Measurements from ENCODE around the gene NCKAP5L. TPM values are rescaled to one million over a fixed set of nuclear protein-coding genes. Genes with fewer than 3 reads are reported as not detected.

The NCKAP5L gene
- total and polyA plus RNA-seq, 2 donors (not counting 3 experiments of a cell fraction or from before 2014, with no cell fraction given): 17.4 to 46.1 TPM

GRCh38 chr12:49853671-49854070 is 25.5 kb upstream of the NCKAP5L start:
- CTCF ChIA-PET: interaction anchor here (0.5 kb wide), 1 partner anchor 80 kb away, joined by 3 read pairs; no protein-coding TSS in a partner anchor
- Histone ChIP-seq H3K27me3 (ENCODE audit: control insufficient read depth in 2 of 2, insufficient read depth in 2 of 2, low read length in 2 of 2) (peaks cover 25 to 33% of the 10 kb centered on the region in 2 experiments), H3K9ac (replicated peaks; ENCODE audit: extremely low read depth, insufficient read depth, low read length) (no peak overlapping the region), H2AFZ (ENCODE audit: low read depth, low read length) (no peak overlapping the region), H3K4me1 (ENCODE audit: control insufficient read depth, extremely low read depth, insufficient read depth, low read length) (no peaks in the 10 kb centered on the region), H3K79me2 (ENCODE audit: control insufficient read depth, insufficient read depth, low read length) (no peaks in the 10 kb centered on the region), H4K20me1 (replicated peaks; ENCODE audit: control insufficient read depth, extremely low read depth, insufficient read depth, low read length) (no peaks in the 10 kb centered on the region), H3K4me3 (replicated peaks in 1 of 3; ENCODE audit: insufficient read depth in 1 of 3, low read depth in 1 of 3, low read length in 3 of 3) (no peak overlapping the region), H3K9me3 (replicated peaks; ENCODE audit: control insufficient read depth, insufficient read depth, low read length) (no peaks in the 10 kb centered on the region), H3K4me2 (ENCODE audit: insufficient read depth, low read length) (no peak overlapping the region), H3K27ac (ENCODE audit: insufficient read depth, low read depth, low read length) (no peak overlapping the region), H3K36me3 (ENCODE audit: control insufficient read depth in 2 of 2, extremely low read depth in 1 of 2, insufficient read depth in 2 of 2, low read length in 2 of 2) (no peaks in the 10 kb centered on the region), H3K9me1 (replicated peaks; ENCODE audit: control insufficient read depth, extremely low read depth, insufficient read depth, low read length) (no peaks in the 10 kb centered on the region)
- dilution Hi-C loops (cut with MboI; ENCODE audit: extremely low pct_ligation_motif_present, low sequenced_read_pairs) (no loop called here), intact Hi-C loops (cut with micrococcal nuclease) (no loop called here)
- no peak for TF ChIP-seq FOS (IDR thresholded peaks at IDR 0.05; ENCODE audit: borderline replicate concordance, insufficient read depth, low read length)
- no peak for TF ChIP-seq POLR2A (IDR thresholded peaks at IDR 0.05; ENCODE audit: low read depth, low read length)
- TF ChIP-seq EZH2 (IDR thresholded peaks at IDR 0.05; ENCODE audit: borderline replicate concordance, low read depth, low read length, severe bottlenecking): no peak
- TF ChIP-seq POLR2AphosphoS5 (IDR thresholded peaks at IDR 0.05; ENCODE audit: insufficient read depth, low read depth, low read length): no peak
- no peak for TF ChIP-seq JUN (IDR thresholded peaks at IDR 0.05; ENCODE audit: borderline replicate concordance, insufficient read depth, insufficient read length, low read depth)
- TF ChIP-seq MAX (IDR thresholded peaks at IDR 0.05; ENCODE audit: insufficient read depth, insufficient read length): no peak
- TF ChIP-seq GATA2 (IDR thresholded peaks at IDR 0.05; ENCODE audit: insufficient read depth, insufficient read length, low read depth, low read length): no peak
- no peak for TF ChIP-seq MYC (IDR thresholded peaks at IDR 0.05; ENCODE audit: low read depth, low read length)
- no peak for TF ChIP-seq CTCF (IDR thresholded peaks at IDR 0.05; ENCODE audit: extremely low read depth in 1 of 2, insufficient read depth in 1 of 2, low read depth in 1 of 2, low read length in 2 of 2)
- no peak for DNase-seq (ENCODE audit: low read depth, low spot score)
- no TSS peak for BruUV-seq (replicated peaks)
- no peak for FAIRE-seq
- POLR2A ChIA-PET: no interaction called here
